Renal cortical epithelial cell (primary cell): ENCODE data around the gene GPR161. TPM values are rescaled to one million over a fixed set of nuclear protein-coding genes. Genes with fewer than 3 reads are reported as not detected.
A peak's percentile ranks its signal among the peaks of the same experiment; 100 is the strongest.
"Not testable (repeated sequence)": the region's sequence is repeated elsewhere in the genome, so short reads cannot be mapped to it uniquely, and the experiment has no call there.

Experiments used
- DNase-seq: peaks from one replicate; pipeline ENCODE4 v3.0.0-alpha.2; 2011; ENCODE audit warnings: low read depth
- total RNA-seq: library from RNA; depleted of rRNA; stranded (reverse); fragments of >200 nt; gene quantifications from 2 replicates; pipeline ENCODE4 v1.2.3, GENCODE V29; 2014

The GPR161 gene, protein sequence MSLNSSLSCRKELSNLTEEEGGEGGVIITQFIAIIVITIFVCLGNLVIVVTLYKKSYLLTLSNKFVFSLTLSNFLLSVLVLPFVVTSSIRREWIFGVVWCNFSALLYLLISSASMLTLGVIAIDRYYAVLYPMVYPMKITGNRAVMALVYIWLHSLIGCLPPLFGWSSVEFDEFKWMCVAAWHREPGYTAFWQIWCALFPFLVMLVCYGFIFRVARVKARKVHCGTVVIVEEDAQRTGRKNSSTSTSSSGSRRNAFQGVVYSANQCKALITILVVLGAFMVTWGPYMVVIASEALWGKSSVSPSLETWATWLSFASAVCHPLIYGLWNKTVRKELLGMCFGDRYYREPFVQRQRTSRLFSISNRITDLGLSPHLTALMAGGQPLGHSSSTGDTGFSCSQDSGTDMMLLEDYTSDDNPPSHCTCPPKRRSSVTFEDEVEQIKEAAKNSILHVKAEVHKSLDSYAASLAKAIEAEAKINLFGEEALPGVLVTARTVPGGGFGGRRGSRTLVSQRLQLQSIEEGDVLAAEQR
- 10.4 and 20.0 TPM in 2 replicates for total RNA-seq

DNA sequence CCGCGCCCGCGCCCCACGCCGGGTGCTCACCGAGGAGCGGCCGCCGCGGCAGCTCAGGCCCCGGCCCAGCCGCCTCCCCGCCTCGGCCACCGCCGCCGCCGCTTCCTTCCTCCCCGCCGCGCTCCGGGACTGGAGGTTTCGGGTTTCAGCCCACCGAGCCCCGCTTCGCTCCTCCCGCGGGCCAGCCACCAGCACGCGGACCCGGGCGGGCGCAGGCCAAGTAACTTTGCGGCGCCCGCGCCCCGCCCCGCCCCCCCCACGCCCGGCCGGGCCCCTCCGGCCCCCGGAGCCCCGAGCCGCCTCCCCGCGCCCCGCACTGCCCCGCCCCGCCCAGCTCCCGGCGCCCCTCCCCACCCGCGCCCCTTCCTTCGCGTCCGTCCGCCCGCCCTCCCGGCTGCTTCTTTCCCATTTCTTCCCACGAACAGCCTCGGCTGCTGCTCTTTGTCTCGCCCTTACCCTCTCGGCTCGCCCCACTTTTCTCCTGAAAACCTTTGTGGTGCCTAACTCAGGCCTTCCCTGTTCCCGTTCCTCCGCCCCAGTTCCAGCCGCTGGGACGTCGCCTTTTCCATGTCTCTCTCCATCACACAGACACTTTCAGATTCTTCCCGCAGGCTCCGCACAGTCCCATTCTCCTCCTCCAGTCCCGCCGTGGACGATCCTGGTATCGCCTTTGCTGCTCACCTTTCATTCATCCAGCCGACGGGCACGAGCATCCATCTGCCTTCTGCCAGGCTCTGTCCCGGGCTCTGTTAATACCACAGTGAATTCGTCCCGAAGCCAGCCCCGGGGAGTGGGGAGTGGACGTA is at the start of gene GPR161:
Gene GPR161 (minus strand): TSS at position 222 of the 806 bp plus-strand sequence. CDS start 32,080 bp downstream, outside the sequence.
- no peak for DNase-seq

DNA sequence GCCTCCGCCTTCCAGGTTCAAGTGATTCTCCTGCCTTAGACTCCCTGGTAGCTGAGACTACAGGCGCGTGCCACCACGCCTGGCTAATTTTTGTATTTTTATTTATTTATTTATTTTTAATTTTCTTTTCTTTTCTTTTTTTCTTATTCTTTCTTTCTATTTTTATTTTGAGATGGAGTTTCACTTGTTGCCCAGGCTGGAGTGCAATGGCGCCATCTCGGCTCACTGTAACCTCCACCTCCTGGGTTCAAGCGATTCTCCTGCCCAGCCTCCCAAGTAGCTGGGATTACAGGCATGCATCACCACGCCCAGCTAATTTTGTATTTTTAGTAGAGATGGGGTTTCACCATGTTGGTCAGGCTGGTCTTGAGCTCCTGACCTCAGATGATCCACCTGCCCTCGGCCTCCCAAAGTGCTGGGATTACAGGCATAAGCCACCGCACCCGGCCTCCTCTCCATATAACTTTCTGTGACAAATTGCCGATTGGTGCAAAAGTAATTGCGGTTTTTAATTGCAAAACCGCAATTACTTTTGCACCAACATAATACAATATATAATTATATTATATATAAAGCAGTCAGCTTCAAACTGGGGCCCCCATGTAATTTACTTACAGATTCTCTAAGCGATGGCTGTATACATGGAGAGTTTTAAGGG is 44.5 kb upstream of the GPR161 start:
- DNase-seq: not testable (repeated sequence)

GRCh38 chr1:168180148-168180524 is 43.4 kb upstream of the GPR161 start:
- no peak for DNase-seq

DNA sequence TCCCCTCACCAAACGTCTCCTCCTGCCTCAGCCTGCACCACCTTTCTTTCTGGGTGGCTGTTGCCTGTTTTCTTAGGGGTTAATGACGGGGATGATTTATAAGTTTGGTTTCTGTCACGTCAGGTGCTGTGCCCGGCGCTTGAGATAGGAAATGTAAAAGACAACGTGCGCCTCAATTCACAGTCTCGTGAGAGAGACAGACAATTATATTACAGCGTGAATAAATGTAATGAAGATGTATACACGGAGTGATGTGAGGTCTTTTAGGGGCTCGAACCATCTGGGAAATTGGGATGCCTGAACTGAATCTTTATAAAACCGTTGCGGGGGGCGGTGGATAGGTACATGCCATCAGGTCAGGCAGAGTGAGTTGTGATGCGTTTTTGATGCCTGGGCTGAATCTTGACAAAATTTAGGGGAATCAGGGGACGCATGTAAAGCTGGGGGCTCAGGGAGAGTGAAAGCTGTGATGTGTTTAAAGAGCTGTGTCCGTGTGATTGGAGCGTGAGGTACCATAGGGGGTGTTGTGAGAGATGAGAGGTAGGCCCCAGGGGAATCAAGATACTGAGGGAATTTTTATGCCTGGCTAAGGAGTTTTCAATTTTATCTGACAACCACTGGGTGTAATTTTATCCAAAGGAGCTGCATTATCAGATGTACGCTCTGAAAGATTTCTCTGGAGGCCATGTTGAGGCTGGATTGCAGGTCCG is 42.9 kb upstream of the GPR161 start:
- DNase-seq: peak; percentile 13

DNA sequence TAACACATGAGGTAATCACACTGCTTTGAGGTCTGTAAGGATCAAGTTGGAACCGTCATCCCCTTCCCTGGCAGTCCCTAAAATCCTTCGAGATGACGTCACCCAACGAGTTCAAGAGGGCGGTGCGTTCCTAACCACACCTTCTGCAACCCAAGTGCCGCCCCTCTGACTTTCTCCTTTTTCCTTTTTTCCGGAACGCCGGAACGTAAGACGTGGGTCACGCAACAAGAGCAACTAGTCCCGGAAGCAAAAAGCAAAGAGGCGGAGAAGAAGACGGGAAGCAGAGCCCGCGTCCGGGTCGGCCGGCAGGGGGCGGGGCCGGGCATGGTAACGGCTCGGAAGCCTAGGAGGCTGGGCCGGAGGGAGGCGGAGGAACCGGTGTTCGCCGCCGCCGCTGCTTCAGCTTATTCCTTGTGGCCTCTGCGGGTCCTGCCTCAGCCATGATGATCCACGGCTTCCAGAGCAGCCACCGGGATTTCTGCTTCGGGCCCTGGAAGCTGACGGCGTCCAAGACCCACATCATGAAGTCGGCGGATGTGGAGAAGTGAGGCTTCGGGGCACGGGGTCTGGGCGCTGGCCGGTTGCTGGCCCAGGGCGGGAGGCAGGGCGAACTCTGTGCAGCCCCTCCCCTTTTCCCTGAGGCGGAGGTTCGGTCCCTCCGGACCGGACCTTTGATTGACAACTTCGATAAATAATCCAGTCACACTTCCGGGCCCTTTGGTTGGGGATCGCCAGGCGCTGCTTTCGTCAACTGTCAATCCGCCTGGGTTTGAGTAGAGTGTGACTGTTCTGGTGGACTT is 42.1 kb upstream of the GPR161 start, which contains the start of gene TIPRL:
Gene TIPRL (plus strand): TSS at position 325 of the 800 bp plus-strand sequence. CDS start 116 bp downstream, at position 441.
- peak; percentile 97 for DNase-seq

GRCh38 chr1:168178227-168178637 is 41.5 kb upstream of the GPR161 start:
- DNase-seq: no peak

- no peak for DNase-seq
Observed at GRCh38 chr1:168172250-168172915, 35.7 kb upstream of the GPR161 start.

DNA sequence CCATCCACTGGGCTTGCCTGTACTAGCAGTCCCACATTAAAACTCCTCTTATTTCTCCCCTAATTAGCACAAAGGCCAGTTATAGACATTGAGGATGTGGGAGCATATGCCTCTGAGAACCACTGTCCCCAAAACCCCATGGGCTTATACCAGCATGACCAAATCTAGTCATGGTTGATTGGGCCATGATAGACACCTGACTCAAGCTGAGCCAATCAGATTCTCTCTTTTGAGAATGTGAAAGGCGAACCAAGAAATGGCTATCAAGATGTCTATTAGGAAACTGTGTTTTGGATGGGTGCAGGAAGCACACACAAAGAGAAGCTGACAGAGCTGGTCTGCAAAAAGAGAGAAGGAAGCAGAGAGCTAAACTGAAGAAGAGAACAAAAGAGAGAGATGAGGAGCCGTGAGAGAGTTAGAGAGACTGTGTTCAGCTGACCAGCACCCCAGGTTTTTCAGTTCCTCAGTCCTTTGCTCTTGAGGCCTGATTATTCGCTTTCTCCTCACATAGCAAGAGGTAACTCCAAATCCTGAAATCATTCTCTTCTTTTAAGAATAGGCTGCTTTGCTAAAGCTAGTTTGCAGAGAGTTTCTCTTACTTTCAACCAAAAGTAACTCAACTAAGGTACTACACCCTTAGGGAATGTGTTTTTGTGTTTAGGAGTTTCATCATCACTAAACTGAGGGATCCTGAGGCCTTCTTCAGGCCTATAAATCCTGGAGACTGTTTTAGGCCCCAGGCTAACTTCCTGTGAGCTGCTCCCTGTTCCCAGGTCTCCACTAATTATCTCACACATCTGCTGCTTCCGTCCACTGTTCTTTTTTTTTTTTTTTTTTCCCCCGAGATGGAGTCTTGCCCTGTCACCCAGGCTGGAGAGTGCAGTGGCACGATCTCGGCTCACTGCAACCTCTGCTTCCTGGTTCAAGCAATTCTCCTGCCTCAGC is 34.1 kb upstream of the GPR161 start:
- DNase-seq: no peak

- DNase-seq: no peak
Observed at GRCh38 chr1:168167806-168168205, 31.1 kb upstream of the GPR161 start.

DNA sequence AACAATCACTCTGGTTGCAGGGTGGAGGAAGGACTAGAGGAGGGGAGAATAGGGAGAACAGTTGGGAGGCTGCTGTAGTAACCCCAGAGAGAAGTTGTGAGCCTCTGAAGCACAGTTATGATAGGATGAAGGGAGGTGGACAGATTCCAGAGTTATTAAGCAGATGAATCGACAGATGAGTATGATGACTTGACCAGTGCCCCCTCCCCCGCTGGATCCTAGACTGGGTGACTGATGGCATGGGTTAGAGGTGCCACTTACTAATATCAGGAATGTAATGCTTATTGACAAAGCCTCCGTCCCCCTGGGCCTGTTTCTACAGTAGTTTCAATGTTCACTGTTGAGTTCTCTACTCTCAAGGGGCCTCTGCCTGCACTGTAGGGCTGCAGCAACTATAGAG is 28.0 kb upstream of the GPR161 start:
- DNase-seq: no peak

GRCh38 chr1:168163670-168164069 is 26.9 kb upstream of the GPR161 start:
- no peak for DNase-seq

- DNase-seq: peak; percentile 11
Observed at GRCh38 chr1:168161459-168161858, 24.7 kb upstream of the GPR161 start.

DNA sequence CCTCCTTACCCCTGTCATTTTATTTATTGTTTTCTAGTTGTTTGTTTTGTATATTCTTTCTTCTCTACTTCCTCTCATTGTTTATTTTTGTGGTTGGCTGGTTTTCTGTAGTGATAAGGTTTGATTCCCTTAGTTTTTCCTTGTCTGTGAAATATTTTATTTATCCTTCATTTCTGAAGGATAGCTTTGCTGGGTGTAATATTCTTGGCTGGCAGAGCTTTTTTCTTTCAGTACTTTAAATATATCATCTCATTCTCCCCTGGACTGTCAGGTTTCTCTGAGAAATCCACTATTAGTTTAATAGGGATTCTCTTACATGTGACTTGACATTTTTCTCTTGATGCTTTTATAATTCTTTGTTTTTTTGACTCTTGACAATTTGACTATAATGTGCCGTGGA is 23.2 kb upstream of the GPR161 start:
- DNase-seq: no peak

DNA sequence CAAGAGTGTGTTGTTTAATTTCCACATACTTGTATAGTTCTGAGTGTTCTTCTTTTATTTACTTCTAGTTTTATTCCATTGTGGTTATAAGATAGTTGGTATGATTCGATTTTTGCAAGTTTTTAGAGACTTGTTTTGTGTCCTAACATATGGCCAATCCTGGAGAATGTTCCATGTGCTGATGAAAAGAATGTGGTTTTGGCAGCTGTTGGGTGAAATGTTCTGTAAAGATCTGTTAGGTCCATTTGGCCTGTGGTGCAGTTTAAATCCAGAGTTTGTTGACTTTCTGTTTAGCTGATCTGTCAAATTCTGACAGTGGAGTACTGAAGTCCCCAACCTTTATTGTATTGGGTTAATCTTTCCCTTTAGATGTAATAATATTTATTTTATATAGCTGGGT is 22.5 kb upstream of the GPR161 start:
- no peak for DNase-seq

DNA sequence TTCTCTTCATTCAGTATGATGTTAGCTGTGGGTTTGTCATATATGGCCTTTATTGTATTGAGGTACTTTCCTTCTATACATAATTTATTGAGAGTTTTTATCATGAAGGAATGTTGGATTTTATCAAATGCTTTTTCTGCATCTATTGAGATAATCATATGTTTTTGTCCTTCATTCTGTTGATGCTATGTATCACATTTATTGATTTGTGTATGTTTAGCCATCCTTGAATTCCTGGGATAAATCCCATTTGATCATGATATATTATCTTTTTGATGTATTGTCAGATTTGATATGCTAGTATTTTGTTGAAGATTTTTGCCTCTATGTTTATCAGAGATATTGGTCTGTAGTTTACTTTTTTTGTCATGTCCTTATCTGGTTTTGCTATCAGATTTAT is 20.9 kb upstream of the GPR161 start:
- no peak for DNase-seq

DNA sequence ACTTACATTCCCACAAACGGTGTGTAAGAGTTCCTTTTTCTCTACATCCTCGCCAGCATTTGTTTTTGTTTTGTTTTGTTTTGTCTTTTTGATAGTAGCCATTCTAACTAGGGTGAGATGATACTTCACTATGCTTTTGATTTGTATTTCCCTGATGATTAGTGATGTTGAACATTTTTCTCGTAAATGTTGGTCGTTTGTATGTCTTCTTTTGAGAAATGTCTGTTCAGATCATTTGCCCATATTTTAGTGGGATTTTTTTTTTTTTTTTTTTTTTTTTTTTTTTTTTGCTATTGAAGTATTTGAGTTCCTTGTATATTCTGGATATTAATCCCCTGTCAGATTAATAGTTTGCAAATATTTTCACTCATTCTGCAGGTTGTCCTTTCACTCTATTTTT is 19.2 kb upstream of the GPR161 start:
- DNase-seq: no peak

DNA sequence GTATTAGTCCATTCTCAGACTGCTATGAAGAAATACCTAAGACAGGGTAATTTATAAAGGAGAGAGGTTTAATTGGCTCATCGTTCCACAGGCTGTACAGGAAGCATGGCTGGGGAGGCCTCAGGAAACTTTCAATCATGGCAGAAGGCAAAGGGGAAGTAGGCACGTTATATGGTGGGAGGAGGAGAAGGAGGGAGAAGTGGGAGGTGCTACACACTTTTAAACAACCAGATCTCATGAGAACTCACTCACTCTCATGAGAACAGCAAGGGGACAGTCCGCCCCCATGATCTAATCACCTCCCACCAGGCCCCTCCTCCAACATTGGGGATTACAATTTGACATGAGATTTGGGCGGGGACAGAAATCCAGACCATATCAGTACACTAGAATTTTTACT is 18.0 kb upstream of the GPR161 start:
- not testable (repeated sequence) for DNase-seq

GRCh38 chr1:168151935-168152334 is 15.2 kb upstream of the GPR161 start:
- no peak for DNase-seq

- no peak for DNase-seq
Observed at GRCh38 chr1:168150283-168150682, 13.6 kb upstream of the GPR161 start.
